Epithelial cell of esophagus (primary cell): ENCODE results near the gene TREX2.

Experiments
- DNase-seq: peaks from one replicate; pipeline ENCODE4 v3.0.0; 2010; ENCODE audit warnings: low read depth
- H3K4me3 ChIP-seq: 2 replicates; pipeline ENCODE4 v1.5.1; 2011; ENCODE audit warnings: mild to moderate bottlenecking, low read length, control low read depth
- CTCF ChIP-seq: IDR thresholded peaks from 2 replicates; pipeline ENCODE4 v1.5.1; 2011; ENCODE audit warnings: low read depth, mild to moderate bottlenecking, low read length, control low read depth, inconsistent platforms; ENCODE audit not compliant: insufficient read depth; ENCODE audit errors: missing control alignments

TREX2 gene

GRCh38 chrX:153485396-153486080, 39.7 kb upstream of the TREX2 start:
- no peak for TF ChIP-seq CTCF
- DNase-seq: no peak
- H3K4me3 ChIP-seq: no peak overlapping the region

- TF ChIP-seq CTCF: no peak
- no peak for DNase-seq
- H3K4me3 ChIP-seq: no peak overlapping the region
These were observed 36.6 kb upstream of the TREX2 start for GRCh38 chrX:153482376-153483015.

GRCh38 chrX:153481043-153481442, 35.2 kb upstream of the TREX2 start:
- TF ChIP-seq CTCF: no peak
- no peak for DNase-seq
- no peak overlapping the region for H3K4me3 ChIP-seq

GRCh38 chrX:153478746-153479145, 32.9 kb upstream of the TREX2 start:
- H3K4me3 ChIP-seq: no peak overlapping the region
- no peak for TF ChIP-seq CTCF
- no peak for DNase-seq

GRCh38 chrX:153477901-153478300, 32.0 kb upstream of the TREX2 start:
- no peak for DNase-seq
- no peak overlapping the region for H3K4me3 ChIP-seq
- TF ChIP-seq CTCF: no peak

GRCh38 chrX:153477364-153477857, 31.6 kb upstream of the TREX2 start:
- H3K4me3 ChIP-seq: no peak overlapping the region
- no peak for DNase-seq
- no peak for TF ChIP-seq CTCF
